Measurements from ENCODE around the gene TAGLN. TPM values are rescaled to one million over a fixed set of nuclear protein-coding genes. Genes with fewer than 3 reads are reported as not detected.

TAGLN gene
- total RNA-seq, 1 donor from 2014 or later: 17.9 TPM

DNA sequence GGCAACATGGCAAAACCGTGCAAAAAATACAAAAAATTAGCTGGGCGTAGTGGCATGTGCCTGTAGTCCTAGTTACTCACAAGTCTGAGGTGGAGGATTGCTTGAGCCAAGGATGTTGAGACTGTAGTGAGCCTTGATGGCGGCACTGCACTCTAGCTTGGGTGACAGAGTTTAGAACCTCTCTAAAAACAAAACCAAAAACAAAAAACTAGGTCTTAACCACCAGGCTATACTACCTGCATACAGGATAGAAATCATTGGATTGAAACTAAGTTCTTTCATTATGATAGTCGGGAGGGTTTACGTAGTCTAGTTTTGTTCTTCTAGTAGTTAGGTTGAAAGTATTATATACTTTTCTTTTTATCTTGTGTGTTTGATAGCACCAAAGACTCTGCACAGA lies 39.1 kb downstream of the TAGLN start:
- no peak for ATAC-seq (ENCODE audit: low read depth)
- peaks cover 31% of the 10 kb centered on the region for H3K36me3 Mint-ChIP-seq (ENCODE audit: low read depth)
- TF ChIP-seq CTCF (IDR thresholded peaks at IDR 0.05): no peak
- H3K27me3 Mint-ChIP-seq: no peaks in the 10 kb centered on the region
- CTCF ChIA-PET: no interaction called here
- intact Hi-C loops (cut with micrococcal nuclease): loop anchor here (10.0 kb wide), 1 partner anchor 1197 kb away; the partner anchor contains the start of gene KMT2A
- no peak overlapping the region for H3K4me3 Mint-ChIP-seq
- POLR2A ChIA-PET: no interaction called here
- no peak for DNase-seq
- H3K9me3 Mint-ChIP-seq: no peaks in the 10 kb centered on the region
- H3K4me1 Mint-ChIP-seq: peaks cover 11% of the 10 kb centered on the region
- H3K27ac Mint-ChIP-seq: no peak overlapping the region

DNA sequence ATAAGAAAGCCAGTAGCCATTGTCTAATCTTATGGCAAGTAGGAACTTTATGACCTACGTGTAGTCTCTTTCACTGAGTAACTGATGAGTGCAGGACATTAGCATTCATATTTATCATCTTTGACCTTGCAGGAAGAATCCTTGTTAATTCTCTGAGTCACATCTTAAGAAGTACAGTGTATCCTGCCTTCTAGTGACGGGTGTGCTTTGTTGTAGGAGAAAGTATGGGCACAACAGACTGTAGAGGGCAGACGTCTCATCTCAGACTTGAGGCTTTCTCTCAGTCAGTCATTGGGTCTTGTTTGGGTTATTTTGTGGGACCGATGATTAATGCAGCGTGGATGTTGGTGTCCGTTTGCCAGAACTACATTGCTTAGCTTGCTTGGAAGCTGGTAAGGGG lies 40.1 kb downstream of the TAGLN start:
- Mint-ChIP-seq H3K36me3 (ENCODE audit: low read depth) (peaks cover 39% of the 10 kb centered on the region), H3K9me3 (no peaks in the 10 kb centered on the region), H3K4me1 (peaks cover under 1% of the 10 kb centered on the region), H3K27ac (no peak overlapping the region), H3K27me3 (no peaks in the 10 kb centered on the region), H3K4me3 (no peak overlapping the region)
- DNase-seq: no peak
- no peak for ATAC-seq (ENCODE audit: low read depth)
- ChIA-PET CTCF (no interaction called here), POLR2A (interaction anchor here (0.6 kb wide), 1 partner anchor 94 kb away, joined by 3 read pairs; no protein-coding TSS in a partner anchor)
- intact Hi-C loops (cut with micrococcal nuclease): loop anchor here (10.0 kb wide), 1 partner anchor 1196 kb away; the partner anchor contains the start of gene KMT2A
- TF ChIP-seq CTCF (IDR thresholded peaks at IDR 0.05): no peak

- Mint-ChIP-seq H3K9me3 (no peaks in the 10 kb centered on the region), H3K36me3 (ENCODE audit: low read depth) (peaks cover 62% of the 10 kb centered on the region), H3K27me3 (no peaks in the 10 kb centered on the region), H3K27ac (no peak overlapping the region), H3K4me1 (no peaks in the 10 kb centered on the region), H3K4me3 (no peak overlapping the region)
- no peak for TF ChIP-seq CTCF (IDR thresholded peaks at IDR 0.05)
- DNase-seq (no peak), ATAC-seq (ENCODE audit: low read depth) (no peak)
- intact Hi-C loops (cut with micrococcal nuclease): no loop called here
- POLR2A ChIA-PET: no interaction called here
- CTCF ChIA-PET: no interaction called here
Observed at GRCh38 chr11:117248341-117248740, 49.2 kb downstream of the TAGLN start.

- ChIA-PET POLR2A (no interaction called here), CTCF (no interaction called here)
- Mint-ChIP-seq H3K36me3 (ENCODE audit: low read depth) (peaks cover 63% of the 10 kb centered on the region), H3K9me3 (no peaks in the 10 kb centered on the region), H3K4me1 (no peaks in the 10 kb centered on the region), H3K27me3 (no peaks in the 10 kb centered on the region), H3K4me3 (no peak overlapping the region), H3K27ac (no peak overlapping the region)
- ATAC-seq (ENCODE audit: low read depth) (no peak), DNase-seq (no peak)
- no peak for TF ChIP-seq CTCF (IDR thresholded peaks at IDR 0.05)
- intact Hi-C loops (cut with micrococcal nuclease): no loop called here
Observed at GRCh38 chr11:117249571-117249970, 50.4 kb downstream of the TAGLN start.

- Mint-ChIP-seq H3K27ac (no peak overlapping the region), H3K4me3 (no peak overlapping the region), H3K4me1 (no peaks in the 10 kb centered on the region), H3K9me3 (no peaks in the 10 kb centered on the region), H3K27me3 (no peaks in the 10 kb centered on the region), H3K36me3 (ENCODE audit: low read depth) (peaks cover 62% of the 10 kb centered on the region)
- ATAC-seq (ENCODE audit: low read depth) (no peak), DNase-seq (no peak)
- no peak for TF ChIP-seq CTCF (IDR thresholded peaks at IDR 0.05)
- ChIA-PET CTCF (no interaction called here), POLR2A (no interaction called here)
- intact Hi-C loops (cut with micrococcal nuclease): no loop called here
Observed at GRCh38 chr11:117251506-117251905, 52.3 kb downstream of the TAGLN start.

All from activated B cell treated with CpG ODN at 0.5 μM for 24 hours (primary cell).